NCI-H524 (cell line): ENCODE data around the gene CAPN15.

Source experiments
- DNase-seq, 2 experiments: peaks; one replicate each; lab custom pipeline; 2025; lab: John Stamatoyannopoulos, UW

The CAPN15 gene

DNA sequence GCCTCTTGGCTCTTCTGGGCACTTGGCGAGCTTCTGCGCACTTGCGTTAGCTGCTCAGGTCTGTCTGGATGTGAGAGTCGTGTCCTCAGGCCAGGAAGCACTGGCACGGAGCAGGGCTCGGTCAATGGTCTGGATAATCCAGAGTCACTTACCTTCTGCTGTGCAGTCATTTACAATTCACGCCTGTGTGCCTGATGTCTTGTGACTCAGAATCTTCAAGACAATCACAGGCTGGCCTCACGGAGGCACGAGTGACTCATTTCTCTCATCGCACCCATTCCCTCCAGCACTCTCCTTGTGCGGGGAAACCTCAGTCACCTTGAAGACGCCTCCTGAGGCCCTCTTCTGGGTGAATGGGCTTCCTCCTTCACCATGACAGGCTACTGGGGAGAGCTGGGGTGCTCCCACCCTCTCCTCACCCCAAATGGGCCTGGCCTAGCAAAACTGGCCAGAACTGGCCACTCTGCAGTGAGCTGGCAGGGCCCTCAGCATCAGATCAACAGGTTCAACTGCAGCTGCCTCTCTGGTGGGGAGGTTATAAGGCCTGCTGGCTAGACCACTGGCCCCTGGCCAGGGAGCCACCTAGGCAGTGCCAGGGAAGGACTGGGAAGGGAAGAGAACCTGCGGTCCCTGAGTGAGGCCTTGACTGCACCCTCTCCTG is 1.9 kb upstream of the CAPN15 start:
- DNase-seq = no peak

DNA sequence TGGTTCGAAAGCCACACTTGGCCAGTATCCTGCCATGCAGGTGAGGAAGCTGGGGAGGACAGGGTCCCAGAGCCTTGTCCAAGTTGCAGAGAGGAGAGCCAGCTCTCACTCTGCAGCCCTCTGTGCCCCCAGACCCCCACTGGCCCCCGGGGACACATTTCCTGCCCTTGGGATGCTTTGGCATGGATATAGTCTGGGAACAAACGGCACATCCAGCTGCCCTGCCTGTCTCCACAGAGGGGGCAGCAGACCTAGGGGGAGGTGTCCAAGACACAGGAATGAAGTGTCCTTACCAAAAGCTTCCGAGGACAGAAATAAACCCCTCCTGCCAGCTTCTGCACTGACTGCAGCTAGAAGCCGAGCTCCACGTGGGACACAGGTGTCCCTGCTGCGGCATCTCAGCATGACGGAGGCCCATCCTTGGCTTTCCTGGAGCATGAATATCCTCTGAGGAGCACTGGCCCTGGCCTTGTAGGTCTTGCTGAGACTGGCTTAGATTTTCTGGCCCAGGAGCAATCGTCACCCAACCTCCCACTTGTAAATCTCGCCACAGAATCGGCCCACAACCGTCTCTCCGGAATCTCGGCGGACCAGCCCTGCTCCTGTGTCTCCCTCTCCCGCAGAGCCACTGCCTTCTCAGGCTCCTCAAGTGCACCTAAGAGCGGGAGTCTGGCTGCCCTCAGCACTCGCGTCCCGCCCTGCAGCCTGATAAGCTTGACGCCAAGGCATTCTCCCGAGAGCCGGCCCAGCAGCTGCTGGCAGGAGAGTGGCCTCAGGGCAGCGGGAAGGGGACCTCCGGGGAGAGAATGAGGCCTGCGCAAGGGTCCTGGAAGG is 1.1 kb upstream of the CAPN15 start:
- DNase-seq = peak in 1 of 2 experiments; percentile 42

DNA sequence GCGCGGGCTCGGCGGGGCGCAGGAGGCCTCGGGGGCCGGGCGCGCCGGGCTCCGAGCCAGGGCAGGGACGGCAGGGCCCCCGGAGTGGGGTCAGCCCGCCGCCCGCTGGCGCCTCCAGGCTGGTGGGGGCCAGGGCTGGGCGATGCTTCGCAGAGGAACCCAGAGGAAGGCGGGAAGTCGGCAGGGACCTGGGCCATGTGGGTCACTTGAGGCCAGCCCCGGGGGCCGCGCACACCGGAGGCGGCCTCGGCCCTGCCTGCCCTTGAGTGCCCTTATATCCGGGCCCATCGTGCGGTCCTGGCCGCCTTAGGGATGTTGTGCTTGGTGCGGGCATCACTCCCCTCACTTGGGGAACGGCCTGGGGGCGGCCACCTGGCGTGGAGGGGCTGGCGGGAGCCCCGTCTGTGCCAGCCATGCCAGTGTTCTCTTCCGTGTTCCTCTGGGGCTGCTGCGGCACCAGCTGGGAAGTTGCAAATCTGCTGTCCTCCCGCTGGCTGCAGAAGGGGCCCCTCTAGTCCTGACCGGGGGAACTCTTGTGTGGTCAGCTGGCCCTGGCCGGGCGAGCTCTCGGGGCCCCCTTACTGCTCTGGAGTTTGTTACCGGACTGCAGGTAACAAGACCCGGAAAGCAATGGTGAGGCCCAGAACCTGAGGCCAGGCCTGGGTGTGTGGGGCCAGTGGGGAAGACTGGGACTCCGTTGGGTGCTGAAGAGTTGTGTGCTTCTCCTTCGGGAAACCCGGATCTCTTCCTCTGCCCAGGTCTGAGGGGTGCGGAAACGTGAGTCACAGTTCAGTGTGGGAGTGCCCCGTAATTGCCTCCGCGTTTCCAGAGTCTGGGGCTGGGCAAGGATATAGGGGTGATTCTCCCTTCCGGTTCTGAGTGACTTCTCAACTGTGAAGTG is 849 bp downstream of the CAPN15 start:
- DNase-seq = peak in 1 of 2 experiments; percentile 32

DNA sequence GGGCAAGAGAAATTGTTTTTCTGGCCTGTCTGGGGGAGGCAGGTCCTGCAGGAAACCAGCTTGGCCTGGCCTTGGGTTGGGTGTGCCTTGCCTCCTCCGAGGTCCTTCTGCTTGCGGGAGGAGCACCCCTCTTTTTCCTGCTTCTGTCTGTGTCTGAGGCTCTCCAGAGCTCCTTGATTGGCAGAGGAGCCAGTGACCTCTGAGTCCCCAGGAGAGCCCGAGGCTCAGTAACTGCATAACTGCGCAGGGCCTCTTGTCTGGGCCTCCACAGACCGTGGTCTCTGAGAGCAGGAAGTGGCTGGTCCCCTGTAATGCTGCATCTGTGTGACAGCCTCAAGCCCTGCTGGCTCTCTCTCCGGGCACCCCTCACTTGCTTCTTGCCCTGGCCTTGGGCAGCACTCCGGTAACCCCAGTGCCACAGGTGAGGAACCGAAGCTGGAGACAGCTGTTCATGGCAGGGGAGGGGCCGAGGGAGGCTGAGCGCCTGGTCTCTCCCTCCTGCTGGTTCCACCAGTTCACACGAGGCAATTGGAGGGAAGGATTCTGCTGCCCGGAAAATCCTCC is 1.6 kb downstream of the CAPN15 start:
- DNase-seq = no peak

DNA sequence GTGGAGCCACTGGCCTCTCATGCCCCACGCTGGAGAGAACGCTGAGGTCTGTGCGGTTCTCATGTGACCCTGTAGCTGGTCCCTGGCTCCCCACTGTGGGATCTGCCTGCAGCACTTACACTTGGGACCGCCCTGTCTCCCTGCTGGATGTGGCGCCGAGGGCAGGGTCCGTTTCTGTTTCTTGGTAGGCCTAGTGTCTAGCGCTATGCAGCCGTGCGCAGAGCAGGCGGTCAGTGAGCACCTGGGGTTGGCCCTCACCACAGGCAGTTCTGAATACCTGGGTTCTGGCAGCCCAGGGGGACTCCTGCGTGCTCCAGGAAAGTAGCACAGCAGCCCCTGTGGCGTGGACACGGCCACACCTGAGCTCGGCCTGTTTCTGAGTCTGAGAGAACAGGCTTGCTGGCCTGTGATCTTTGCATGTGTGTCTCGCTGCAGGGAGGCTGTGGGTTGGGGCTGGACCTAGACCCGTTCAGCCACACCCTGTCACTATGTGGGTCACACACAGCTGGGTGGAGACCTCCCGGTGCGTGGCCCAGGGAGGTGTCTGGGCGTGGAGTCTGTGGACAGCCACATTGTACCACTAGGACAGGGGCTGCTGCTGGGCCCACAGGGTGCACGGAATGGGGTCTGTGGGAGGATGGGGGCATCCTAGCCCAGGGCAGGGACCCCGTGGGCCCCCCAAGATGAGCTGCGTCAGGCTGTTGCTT is 2.8 kb downstream of the CAPN15 start:
- DNase-seq = no peak

DNA sequence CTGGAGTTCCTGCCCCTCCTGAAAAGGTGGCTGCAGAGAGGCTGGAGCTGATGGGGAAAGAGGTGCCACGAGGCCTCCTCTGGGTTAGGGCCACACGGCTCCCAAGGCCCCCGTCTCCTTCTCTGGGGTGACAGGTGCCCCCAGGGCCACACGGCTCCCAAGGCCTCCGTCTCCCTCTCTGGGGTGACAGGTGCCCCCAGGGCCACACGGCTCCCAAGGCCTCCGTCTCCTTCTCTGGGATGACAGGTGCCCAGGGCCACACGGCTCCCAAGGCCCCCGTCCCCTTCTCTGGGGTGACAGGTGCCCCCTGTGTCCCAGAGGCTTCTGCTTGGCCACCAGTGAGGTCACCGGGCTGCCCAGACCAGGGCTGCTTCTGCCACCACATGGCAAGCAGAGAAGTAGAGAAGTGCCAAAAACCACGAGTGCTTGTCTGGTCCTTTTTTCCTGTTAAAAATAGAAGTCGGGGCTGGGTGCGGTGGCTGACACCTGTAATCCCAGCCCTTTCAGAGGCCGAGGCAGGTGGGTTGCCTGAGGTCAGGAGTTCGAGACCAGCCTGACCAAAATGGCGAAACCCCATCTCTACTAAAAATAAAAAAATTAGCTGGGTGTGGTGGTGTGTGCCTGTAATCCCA is 4.1 kb downstream of the CAPN15 start:
- no peak for DNase-seq

DNA sequence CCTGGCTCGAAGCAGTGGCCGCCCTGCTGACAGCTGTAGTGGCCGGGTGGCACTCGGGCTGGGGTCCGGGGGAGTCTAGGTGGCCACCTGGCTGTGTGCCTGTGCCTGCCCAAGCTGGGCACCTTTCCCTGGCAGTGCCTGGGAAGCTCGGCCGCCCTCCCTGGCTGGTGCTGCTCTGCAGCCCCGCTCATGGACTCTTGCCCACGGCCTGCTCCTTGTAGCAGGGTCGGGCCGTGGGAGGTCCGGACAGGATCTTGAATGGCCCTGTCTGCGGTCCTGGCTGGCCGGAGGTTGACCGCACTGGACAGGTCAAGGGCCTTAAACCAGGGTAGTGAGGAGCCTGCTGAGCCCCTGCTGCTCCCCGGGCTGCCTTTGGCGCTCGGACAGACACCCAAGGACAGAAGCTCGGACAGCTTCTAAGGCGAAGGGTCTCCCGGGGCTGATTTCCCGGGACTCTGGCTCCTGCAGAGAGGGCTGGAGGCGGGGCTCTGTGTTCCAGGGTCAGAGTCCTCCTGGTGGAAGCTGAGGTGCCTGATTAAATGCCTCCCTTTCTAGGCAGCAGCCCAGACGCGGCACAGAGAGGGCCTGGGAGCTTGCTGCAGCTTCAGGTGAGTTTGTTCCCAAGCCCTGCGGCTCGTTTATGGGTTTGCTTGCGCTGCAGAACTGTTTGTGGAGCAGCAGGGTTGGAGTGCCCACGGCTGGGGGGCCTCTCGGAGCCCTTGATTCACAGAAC is 6.0 kb downstream of the CAPN15 start:
- DNase-seq = no peak

DNA sequence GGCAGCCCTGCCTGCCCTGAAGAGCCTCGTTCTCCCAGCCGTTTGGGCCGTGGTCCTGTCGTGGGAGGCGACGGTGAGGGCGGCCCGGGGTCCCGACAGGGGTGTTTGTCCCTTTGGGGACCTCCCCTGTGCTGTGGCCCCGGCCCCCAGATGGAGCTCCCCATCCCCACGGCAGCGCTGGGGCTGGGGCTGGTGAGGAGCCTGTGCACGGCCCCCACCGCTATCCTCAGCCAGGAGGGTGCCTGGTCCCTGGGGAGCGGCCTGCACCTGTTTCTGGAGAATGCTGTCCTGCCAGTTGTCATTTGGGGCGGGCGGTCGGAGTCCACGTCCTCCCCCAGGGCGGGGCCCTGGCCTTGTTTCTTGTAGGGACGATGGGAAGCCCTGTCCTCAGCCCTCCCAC is 6.6 kb downstream of the CAPN15 start:
- no peak for DNase-seq

DNA sequence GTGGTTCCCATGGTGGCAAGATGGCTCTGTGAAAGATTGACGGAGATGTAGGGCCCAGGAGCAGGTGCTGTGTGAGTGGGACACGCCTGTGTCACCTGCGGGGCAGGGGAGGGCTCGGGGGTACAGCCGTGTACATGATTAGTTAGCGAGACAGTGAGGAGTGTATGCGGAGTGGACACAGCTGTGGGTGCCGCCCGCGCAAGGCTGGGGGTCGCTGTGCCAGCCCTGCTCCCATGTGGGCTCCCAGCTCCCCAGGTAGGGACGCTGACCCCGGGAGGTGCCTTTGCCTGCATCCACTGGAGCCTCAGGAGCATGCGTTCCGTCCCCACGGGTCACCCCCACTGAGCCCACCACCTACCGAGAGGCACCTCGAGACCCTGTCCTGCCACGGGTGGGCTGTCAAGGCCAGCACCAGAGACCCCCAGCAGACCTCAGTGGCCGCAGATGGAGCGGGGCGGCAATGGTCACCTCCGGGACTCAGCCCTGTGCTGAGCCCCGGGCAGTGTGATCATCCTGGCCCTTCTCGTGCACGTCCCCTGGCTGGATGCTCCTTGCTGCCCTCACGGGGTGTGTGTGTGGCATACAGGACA is 7.4 kb downstream of the CAPN15 start:
- DNase-seq = no peak

DNA sequence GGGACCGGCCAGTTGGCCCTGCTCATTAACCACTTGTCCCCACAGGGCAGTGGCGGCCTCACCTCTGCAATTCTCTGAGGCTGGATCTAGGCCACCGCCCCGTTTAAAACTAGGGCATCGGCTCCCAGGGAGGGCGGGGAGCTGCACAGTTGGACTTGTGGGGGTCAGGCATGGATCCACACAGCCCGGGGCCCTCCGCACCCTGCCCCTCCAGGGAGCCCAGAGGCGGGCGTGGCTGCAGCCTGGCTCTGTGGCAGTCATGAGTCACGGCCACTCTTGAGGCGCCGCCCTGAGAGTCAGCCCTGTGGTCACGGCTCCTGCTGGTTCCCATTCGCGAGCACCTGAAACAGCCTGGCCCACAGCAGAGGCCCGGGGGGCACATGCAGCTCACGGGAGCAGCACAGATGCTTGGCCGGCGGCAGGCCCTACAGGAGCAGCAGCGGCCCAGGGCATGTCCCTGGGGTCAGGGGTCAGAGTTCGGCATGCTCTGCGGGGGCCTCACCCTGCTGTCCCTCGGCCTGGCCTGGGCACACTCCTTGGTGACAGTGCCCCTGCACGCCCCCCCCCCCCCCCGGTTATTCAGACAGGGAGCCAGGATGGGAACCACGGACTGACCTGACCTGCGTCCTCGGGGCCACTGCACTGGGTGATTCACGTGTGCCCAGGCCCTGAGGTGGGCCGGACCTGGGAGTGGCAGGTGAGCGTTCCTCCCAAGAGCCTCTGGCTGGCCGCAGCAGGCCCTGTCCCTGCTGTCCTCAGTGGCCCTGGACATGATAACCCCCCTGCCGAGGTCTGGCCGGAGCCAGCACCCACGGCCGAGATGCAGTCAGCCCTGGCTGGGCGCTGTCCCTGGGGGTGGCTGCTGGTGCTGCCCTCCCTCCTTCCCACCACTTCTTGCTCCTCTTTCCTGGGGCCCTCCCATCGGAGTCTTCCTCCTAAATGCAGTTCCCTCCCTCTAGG is 8.2 kb downstream of the CAPN15 start:
- DNase-seq = no peak

DNA sequence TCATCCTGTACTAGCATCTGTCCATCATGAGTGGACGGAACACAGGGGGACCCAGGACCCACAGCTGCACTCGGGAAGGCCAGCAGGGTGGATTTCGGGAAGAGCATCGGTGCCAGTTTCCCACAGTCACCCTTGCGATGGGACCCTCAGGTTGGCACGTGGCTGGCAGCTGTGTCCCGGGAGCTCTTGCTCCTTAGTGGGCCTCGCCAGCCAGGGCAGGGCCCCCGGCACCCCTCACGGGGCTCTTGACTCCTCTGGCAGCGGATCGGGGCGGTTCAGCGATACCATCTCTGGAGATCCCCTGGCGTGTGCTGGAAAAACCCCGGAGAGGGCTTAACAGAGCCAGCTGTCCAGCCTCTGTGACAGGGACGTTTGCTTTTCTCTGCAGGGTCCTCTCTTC is 9.2 kb downstream of the CAPN15 start:
- no peak for DNase-seq

DNA sequence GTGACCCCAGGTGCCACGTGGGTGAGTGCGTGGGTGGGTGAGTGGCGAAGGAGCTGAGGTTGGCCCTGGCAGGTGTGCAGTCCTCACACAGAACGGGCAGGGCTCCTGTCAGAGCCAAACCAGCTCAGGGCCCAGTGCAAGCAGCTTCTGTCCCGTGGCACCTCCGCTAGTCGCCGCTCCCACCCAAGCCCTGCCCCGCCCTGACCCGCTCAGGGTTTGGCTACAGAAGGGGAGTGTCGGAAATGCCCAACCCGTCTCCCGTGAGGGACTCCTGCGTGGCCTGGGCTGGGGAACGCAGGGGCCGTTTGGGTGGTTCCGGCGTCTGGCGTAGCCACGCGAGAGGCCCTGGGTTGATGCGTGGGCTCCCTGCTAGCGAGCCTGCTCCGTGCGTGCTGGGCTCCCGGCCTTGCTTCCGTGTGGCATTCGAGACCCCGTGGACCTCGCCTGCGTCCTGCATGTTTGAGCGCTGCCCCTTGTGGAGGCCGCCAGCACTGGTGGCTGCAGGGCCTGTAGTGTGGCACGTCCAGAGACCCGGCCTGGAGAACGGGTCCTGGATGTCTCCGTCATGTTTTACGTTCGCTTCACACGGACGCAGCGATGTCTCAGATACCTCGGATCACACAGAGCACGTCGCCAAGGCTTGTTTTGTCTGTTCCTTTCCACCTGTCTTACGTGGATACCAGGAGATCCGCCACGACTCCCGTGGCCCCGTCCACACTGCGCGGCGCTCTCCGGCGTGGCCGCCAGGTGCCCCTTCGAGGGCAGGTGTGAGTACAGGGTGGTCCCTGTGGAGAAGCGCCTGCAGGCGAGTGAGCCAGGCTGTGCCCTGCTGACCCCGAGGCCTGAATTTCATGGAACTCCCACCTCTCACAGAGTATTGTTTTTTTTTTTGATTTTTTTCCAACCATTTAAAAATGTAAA is 10.2 kb downstream of the CAPN15 start:
- DNase-seq = no peak

DNA sequence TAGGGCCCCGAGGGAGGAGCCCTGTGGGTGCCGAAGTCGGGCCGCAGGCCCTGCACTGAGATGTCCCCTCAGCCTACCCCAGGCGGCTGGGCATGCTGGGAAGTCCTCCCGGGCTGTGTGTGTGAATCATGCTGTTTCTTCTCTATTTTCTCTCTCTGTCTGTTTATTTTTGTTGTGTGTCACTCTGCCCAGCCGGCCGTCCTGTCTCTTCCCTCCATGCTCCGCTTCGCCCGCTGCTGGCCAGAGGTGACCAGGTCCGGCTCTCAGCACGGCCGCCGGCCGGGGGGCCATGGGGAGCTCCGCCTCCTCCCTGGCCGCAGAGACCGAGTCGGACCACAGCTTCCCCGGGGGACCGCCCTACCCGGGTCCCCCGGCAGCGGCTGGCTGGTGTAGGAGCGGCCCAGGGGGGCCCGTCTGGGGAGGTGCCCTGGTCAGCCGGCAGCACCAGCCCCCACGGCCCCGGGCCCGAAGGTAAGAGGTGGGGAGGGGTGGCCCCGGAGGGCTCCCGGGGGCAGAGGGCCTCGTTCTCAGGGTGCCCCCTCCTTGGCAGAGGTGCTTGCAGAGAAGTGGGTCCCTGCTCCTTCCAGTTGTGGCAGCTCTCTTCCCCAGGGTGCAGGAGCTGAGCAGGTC is 12.5 kb downstream of the CAPN15 start:
- DNase-seq = no peak

DNA sequence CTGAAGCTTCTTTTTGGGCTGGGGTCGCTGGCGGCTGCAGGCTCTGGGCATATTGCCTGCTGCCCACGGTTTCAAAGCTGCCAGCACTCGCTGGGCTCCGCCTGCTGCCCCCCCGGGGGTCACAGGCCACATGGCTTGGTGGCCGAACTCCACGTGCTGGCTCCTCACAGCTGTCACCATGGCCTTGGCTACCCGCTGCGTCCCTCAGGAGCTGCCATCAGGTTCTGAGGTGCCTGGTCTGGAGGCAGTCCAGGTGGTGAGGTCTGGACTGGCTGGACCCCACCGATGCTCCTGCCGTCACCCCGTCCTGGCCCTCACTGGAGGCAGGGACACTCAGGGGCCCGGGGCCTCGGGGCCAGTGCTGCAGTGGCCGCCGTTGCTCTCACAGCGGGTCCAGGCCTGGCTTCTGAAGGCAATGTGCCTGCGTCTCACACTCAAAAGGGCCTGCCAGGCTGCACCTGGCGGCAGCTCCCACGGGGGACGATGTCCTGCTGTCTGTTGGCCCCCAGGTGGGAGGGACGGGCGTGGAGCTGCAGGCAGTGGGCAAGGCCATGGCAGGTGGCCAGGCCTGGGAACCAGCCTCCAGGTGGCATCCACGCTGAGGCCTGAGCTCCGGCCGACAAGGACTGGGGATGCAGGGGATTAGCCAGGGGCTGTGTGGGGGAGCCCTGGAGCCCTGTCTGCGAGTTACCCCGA is 13.3 kb downstream of the CAPN15 start:
- DNase-seq = no peak

DNA sequence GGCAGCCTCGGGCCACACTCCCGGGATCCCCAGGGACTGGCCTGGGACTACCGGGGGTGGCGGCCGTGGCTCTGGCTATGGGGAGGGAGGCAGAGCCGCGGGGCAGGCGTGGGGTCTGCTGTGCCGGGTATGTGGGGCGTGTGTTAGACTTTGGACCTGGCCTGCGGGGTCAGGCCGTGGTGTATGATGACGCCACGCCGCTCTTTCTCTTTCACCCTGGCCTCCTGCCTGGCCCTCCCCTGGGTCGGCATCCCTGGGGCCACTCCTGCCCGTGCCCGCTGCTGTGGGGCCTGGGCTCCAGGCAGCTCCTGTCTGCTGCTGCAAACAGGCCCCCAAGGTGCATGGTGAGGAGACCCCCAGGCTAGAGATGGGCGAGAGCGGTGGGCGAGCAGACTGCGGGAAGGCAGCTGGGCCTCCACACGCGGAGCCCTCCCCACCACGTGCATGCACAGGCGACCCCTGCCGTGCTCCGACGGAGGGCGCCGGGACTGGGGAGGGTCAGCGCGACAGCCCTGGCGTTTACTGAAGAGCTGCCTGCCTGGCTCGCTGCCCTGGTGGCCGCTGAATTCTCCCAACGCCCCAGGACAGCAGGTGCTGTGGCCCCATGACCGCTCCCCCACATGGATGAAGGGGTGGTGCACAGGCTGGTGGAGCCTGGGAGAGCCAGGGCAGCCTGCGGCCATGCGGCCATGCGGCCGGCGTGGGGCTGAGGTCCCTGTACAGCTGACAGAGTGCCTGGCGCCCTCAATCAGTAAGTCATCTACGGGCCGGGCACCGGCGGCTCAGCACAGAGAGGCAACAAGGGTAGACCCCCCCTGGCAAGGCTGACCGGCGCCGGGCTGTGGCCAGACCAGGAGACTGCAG is 16.0 kb downstream of the CAPN15 start:
- DNase-seq = no peak

DNA sequence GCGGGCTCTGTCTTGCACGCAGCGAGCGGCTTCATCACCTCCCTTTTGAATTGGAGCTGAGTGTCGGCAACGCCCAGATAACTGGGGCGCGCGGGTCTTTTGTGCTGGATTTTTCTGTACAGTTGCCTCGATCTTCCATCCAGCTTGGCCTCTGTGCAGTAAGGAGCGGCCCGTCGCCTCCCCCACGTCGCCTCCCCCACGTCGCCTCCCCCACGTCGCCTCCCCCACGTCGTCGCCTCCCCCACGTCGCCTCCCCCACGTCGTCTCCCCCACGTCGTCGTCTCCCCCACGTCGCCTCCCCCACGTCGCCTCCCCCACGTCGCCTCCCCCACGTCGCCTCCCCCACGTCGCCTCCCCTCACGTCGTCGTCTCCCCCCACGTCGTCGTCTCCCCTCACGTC is 17.0 kb downstream of the CAPN15 start:
- DNase-seq = no peak
